Left lung (tissue), 10 donors: ENCODE data around the gene RPL5. TPM values are rescaled to one million over a fixed set of nuclear protein-coding genes. Genes with fewer than 3 reads are reported as not detected.
A peak's percentile ranks its signal among the peaks of the same experiment; 100 is the strongest.

ENCODE experiments used
- ATAC-seq: fragments of 200-7000 bp; cut with Tn5 transposase; one replicate; pipeline ENCODE4 v1.9.1; 2020; ENCODE audit warnings: moderate library complexity
- DNase-seq, 4 donors: peaks; one replicate each; pipeline ENCODE4 v3.0.0-alpha.2; 2013 to 2020
- H3K27ac ChIP-seq, 2 donors: fragments of 200-600 bp; sonication (generic) in 1 of 2; one replicate each; pipeline versions ENCODE4 v1.5.0 to v1.8.0; 2020 to 2021
- H3K27me3 ChIP-seq, 2 donors: fragments of 200-600 bp; sonication (generic) in 1 of 2; one replicate each; pipeline versions ENCODE4 v1.5.0 to v1.8.0; 2020 to 2021
- H3K36me3 ChIP-seq, 2 donors: fragments of 200-600 bp; sonication (generic) in 1 of 2; one replicate each; pipeline versions ENCODE4 v1.5.0 to v1.8.0; 2020 to 2021
- H3K4me1 ChIP-seq, 2 donors: fragments of 200-600 bp; one replicate each; pipeline ENCODE4 v1.8.0; 2021
- H3K4me3 ChIP-seq, 2 donors: fragments of 200-600 bp; sonication (generic) in 1 of 2; one replicate each; pipeline versions ENCODE4 v1.5.0 to v1.8.0; 2020 to 2021; ENCODE audit warnings: mild to moderate bottlenecking in 1 of 2
- H3K9me3 ChIP-seq, 2 donors: fragments of 200-600 bp; sonication (generic) in 1 of 2; one replicate each; pipeline versions ENCODE4 v1.5.0 to v1.8.0; 2020 to 2021
- intact Hi-C, 2 donors: fragments of 100-400 bp; cut with DNase I; formaldehyde crosslinking; loops; one replicate each; pipeline versions ENCODE4 v1.11.2 to v1.14.2; 2022
- polyA plus RNA-seq, 6 donors: library from polyadenylated mRNA; unstranded; fragments of 120-200 nt; gene quantifications; one replicate each; pipeline ENCODE4 v1.2.1, GENCODE V29; 2013; ENCODE audit not compliant: insufficient read length in 6 of 6
- total RNA-seq, 2 donors: library from RNA; stranded (reverse); fragmentation: NEBNext Ultra II Directional; extraction: Animal tissue kit (Norgen Biotek cat#: 25700); gene quantifications; one replicate each; pipeline ENCODE4 v1.2.1, GENCODE V29; 2021
- TF ChIP-seq, protein P1 (sequence below), 2 donors: fragments of 200-600 bp; sonication (generic) in 1 of 2; IDR thresholded peaks; one replicate each; pipeline versions ENCODE4 v1.5.0 to v1.8.0; 2021; ENCODE audit warnings: antibody characterized with exemption in 2 of 2
- donor health status: DM: no; HTN: yes; CAD: no.
- donor health status: DM: no; HTN: no; CAD: no.

RPL5 gene
- total and polyA plus RNA-seq, 8 donors: 695 to 3,250 (median 3,018) TPM

DNA sequence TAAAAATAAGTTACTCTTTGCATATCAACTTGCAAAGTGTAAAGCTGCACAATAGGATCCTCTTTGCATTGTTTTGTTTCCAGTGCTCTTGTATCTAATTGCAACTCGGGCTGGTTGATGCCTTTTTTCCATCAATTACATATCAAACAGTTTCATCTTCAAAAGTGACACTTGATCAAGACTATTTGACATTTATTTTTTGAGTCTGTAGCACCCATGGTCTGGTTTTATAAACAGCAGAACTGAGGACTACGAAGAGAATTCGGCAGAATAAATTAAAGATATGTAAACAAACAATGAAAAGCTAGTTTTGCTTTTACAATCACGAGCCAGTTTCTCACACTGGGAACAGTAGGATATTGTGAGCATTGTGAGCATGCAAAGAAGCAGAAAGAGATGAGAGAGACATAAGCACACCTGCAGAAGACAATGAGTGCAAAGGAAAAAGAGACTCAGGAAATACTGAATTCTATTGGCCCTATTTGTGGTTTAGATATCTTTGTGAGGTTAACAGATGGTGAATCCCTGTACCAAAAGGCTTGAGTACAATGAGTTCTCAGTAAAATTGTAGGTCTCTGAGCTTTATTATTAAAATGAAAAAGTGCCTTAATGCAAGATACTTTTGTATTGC, 45.4 kb downstream of the RPL5 start:
- intact Hi-C loops: no loop called here
- no peaks in the 10 kb centered on the region for H3K36me3 ChIP-seq
- TF ChIP-seq, protein P1, sequence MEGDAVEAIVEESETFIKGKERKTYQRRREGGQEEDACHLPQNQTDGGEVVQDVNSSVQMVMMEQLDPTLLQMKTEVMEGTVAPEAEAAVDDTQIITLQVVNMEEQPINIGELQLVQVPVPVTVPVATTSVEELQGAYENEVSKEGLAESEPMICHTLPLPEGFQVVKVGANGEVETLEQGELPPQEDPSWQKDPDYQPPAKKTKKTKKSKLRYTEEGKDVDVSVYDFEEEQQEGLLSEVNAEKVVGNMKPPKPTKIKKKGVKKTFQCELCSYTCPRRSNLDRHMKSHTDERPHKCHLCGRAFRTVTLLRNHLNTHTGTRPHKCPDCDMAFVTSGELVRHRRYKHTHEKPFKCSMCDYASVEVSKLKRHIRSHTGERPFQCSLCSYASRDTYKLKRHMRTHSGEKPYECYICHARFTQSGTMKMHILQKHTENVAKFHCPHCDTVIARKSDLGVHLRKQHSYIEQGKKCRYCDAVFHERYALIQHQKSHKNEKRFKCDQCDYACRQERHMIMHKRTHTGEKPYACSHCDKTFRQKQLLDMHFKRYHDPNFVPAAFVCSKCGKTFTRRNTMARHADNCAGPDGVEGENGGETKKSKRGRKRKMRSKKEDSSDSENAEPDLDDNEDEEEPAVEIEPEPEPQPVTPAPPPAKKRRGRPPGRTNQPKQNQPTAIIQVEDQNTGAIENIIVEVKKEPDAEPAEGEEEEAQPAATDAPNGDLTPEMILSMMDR (IDR thresholded peaks at IDR 0.05): no peak
- DNase-seq: no peak
- H3K27ac ChIP-seq: no peak overlapping the region
- H3K4me3 ChIP-seq: no peak overlapping the region
- no peak for ATAC-seq
- peaks cover 0 to 3% of the 10 kb centered on the region in 2 donors for H3K9me3 ChIP-seq
- no peaks in the 10 kb centered on the region for H3K27me3 ChIP-seq
- no peaks in the 10 kb centered on the region for H3K4me1 ChIP-seq

DNA sequence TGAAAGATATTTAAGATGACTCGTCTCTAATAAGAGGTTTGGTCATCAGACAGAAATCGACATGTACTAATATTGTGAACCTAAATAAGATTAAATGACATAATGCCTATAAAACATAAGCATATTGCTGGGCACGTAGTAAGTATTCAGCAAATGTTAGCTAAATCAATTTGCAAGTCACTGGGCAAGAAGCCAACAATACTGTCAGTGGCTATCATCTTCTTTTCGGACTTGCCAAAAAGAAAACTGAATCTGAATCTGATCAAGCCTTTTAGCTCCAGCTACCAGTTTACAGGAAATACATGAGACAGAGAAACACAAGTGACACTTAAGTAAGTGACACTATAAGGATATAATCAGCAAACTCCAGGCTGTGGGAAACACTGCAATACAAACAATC, 46.0 kb downstream of the RPL5 start:
- peaks cover 0 to 3% of the 10 kb centered on the region in 2 donors for H3K4me1 ChIP-seq
- H3K27me3 ChIP-seq: no peaks in the 10 kb centered on the region
- H3K9me3 ChIP-seq: peaks cover 0 to under 1% of the 10 kb centered on the region in 2 donors
- TF ChIP-seq, protein P1 (IDR thresholded peaks at IDR 0.05): no peak
- DNase-seq: no peak
- H3K36me3 ChIP-seq: no peaks in the 10 kb centered on the region
- no peak overlapping the region for H3K27ac ChIP-seq
- H3K4me3 ChIP-seq: no peak overlapping the region
- intact Hi-C loops: no loop called here
- no peak for ATAC-seq

DNA sequence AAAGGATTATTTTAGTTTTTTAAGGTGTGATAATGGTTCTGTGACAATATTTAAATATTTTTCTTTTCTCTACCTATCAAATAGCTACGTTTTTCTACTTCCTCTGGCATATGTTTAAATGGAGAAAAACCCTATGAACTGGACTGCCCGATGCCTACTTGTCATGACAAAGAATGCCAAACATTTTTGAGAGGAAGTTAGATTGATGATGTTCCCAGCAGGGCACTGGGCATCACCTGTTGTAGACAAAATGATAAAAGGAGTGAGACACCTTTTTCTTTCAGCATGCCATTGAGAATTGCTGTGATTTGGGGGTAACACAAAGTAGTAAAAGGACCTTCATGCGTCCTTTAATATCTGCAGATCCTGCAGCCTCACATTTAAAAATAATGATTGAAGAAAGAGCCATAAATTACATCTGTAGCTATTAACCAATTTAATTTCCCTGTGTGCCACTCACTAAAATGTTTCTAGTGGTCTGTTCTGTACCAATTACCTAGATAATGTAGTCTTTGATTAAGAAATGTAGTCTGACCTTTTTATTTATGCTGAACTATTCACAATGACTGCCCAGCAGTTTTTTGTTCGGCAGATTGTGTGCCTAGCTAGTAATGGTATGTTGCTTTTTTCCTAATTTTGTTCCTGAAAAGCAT, 47.6 kb downstream of the RPL5 start:
- Histone ChIP-seq H3K9me3 (no peaks in the 10 kb centered on the region), H3K4me1 (peaks cover 0 to 7% of the 10 kb centered on the region in 2 donors), H3K4me3 (no peak overlapping the region), H3K36me3 (no peaks in the 10 kb centered on the region), H3K27ac (no peak overlapping the region), H3K27me3 (no peaks in the 10 kb centered on the region)
- DNase-seq: no peak
- TF ChIP-seq, protein P1 (IDR thresholded peaks at IDR 0.05): no peak
- ATAC-seq: no peak
- intact Hi-C loops: no loop called here

DNA sequence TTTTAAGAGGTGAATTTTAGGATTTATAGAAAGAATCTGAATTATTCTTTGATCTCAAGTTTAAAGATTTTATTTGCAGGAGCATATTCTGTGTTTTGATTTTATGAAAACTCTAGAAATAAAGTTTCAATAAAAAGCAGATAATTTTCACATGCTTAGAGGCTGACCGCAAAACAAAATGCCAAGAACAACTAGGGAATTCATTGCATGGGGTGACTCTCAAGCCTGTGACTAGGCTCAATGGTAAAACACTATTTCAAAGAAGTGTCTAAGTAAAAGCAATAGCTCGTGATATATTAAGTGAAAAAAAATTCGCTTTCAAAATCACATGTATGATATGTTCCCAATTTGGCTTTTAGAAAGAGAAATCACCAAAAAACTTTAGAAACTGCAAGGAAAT, 49.6 kb downstream of the RPL5 start:
- H3K4me1 ChIP-seq: peaks cover 0 to 7% of the 10 kb centered on the region in 2 donors
- TF ChIP-seq, protein P1 (IDR thresholded peaks at IDR 0.05): no peak
- no peak overlapping the region for H3K27ac ChIP-seq
- intact Hi-C loops: no loop called here
- no peaks in the 10 kb centered on the region for H3K36me3 ChIP-seq
- no peak overlapping the region for H3K4me3 ChIP-seq
- DNase-seq: no peak
- ATAC-seq: no peak
- H3K9me3 ChIP-seq: no peaks in the 10 kb centered on the region
- H3K27me3 ChIP-seq: no peaks in the 10 kb centered on the region

DNA sequence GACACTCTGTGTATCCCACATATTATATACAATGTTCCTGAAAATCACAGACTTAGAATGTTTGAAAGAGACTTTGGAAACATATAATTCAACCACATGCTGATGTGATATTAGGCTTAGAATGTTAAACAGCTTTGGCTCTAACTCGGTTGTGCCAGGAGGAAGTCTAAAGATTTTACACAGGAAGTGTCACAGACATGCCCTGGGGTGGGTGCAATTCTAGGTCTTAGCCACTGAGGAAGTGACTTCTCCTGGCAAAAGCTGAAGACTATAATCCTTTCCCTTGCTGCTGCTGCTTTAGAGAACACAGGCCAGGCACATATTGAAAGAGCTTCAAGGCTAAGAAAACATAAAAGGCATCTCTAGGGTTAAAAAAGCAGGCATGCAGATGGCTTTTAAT, 51.0 kb downstream of the RPL5 start:
- H3K27ac ChIP-seq: no peak overlapping the region
- TF ChIP-seq, protein P1 (IDR thresholded peaks at IDR 0.05): peak in 1 of 2 donors; percentile 21
- H3K4me3 ChIP-seq: no peak overlapping the region
- DNase-seq (no peak), ATAC-seq (peak; percentile 52)
- peaks cover 0 to 7% of the 10 kb centered on the region in 2 donors for H3K4me1 ChIP-seq
- no peaks in the 10 kb centered on the region for H3K36me3 ChIP-seq
- intact Hi-C loops: no loop called here
- no peaks in the 10 kb centered on the region for H3K27me3 ChIP-seq
- no peaks in the 10 kb centered on the region for H3K9me3 ChIP-seq
